ENCODE measurements around the gene COL6A3.

The COL6A3 gene

GRCh38 chr2:237441605-237442274, 27.8 kb upstream of the COL6A3 start:
- DNase-seq (ENCODE audit: low read depth) = no peak

DNA sequence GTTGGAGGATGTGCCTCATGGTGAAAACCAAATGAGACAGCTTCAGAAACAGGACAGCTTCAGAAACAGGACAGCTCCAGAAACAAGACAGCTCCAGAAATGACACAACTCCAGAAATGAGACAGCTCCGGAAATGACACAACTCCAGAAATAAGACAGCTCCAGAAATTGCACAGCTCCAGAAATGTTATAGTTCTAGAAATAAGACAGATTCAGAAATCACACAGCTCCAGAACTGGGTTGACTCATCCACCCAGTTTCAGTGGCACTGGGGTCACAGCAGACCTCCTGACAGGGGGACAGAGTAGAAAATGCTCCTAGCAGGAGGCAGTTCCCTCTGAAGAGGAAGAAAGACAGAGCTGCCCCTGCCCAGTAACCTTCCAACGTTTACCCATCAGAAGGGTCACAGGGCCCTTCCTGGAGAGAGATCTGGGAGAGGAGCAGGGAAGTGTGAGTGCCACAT, 26.9 kb upstream of the COL6A3 start:
- no peak for DNase-seq (ENCODE audit: low read depth)

GRCh38 chr2:237438080-237438940, 24.3 kb upstream of the COL6A3 start:
- DNase-seq (ENCODE audit: low read depth) = no peak

GRCh38 chr2:237437566-237437965, 23.6 kb upstream of the COL6A3 start:
- DNase-seq (ENCODE audit: low read depth) = no peak

GRCh38 chr2:237435844-237436587, 22.1 kb upstream of the COL6A3 start:
- DNase-seq (ENCODE audit: low read depth) = no peak

DNA sequence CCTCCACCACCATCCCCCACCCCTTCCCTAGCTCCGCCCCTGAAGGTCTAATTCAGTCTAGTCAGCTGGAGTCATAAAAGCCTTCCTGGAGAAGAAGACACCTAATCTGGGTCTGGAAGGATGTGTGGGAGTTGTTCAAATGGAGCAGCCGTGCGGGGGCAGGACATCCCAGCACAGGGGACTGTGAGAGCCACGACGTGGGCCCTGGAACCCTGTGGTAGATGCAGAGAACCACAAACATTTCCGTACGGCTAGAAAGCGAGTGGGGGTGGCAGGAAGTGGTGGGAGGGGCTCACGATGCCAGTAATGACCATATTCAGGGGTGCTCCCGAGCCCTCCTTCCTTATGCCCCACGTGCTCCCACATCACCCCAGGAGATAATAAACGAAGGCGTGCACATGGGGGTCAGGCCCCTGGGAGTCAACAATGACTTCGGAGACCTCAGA, 20.9 kb upstream of the COL6A3 start:
- DNase-seq (ENCODE audit: low read depth) = peak; percentile 50

GRCh38 chr2:237433920-237434676, 20.1 kb upstream of the COL6A3 start:
- DNase-seq (ENCODE audit: low read depth) = no peak

GRCh38 chr2:237432484-237433092, 18.6 kb upstream of the COL6A3 start:
- DNase-seq (ENCODE audit: low read depth) = peak; percentile 59

GRCh38 chr2:237431837-237432236, 17.9 kb upstream of the COL6A3 start:
- no peak for DNase-seq (ENCODE audit: low read depth)

GRCh38 chr2:237431372-237431771, 17.4 kb upstream of the COL6A3 start:
- DNase-seq (ENCODE audit: low read depth) = no peak

GRCh38 chr2:237430861-237431260, 16.9 kb upstream of the COL6A3 start:
- no peak for DNase-seq (ENCODE audit: low read depth)

- no peak for DNase-seq (ENCODE audit: low read depth)
Measured at GRCh38 chr2:237429753-237430152, 15.8 kb upstream of the COL6A3 start.

DNA sequence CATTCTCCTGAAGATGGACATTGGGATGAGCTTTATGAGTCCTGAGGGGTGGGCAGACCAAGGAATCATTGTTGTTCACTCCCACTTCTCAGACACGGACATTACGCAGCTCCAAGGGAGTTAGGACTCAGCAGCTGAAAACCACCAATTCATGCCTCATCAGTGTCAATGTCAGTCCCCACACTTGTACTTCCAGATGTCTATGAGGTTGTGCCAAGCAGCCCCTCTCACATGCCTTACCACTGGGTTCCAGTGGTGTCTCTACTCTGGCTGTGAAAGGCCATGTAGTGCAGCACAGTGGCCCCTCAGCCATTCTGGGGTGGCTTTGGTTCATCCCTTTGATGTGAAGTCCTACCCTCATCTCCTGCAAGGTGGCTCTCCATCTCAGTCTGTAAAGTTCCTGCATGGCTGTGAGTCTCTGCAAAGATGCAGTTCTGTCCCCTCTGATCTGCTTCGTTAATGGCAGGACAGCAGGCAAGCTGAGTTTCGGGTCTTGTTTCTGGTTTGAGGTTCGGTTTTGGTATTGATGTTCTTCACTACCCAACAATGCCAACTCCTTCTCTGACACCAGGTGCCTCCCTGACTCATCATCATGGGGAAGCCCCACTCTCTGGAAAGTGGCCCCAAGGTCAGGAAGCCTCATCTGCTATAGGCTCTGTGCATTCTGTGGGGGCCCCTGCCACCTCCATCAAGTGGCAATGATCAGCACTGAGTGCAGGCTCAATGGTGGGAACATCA, 14.0 kb upstream of the COL6A3 start:
- peak; percentile 43 for DNase-seq (ENCODE audit: low read depth)

DNA sequence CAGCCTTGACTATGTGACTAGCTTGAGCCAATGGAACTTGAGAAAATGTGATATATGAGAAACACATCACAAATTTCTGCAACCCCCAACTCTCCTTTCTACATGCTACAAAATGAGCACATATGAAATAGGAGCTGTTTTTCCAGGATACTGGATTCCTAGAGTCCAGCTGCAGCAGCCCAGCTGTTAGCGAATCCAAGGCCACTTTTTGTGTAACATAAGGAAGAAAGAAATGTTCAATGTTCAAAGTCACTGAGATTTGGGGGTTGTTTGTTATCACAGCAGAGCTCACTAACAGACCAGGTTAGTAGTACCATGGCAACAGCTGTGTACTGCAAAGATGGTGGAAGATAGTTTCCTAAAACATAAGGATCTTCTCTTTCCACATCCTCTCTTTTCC, 12.6 kb upstream of the COL6A3 start:
- no peak for DNase-seq (ENCODE audit: low read depth)

GRCh38 chr2:237425320-237425719, 11.4 kb upstream of the COL6A3 start:
- DNase-seq (ENCODE audit: low read depth) = no peak

GRCh38 chr2:237424544-237424943, 10.6 kb upstream of the COL6A3 start:
- DNase-seq (ENCODE audit: low read depth) = no peak

- no peak for DNase-seq (ENCODE audit: low read depth)
Measured at GRCh38 chr2:237423891-237424290, 9.9 kb upstream of the COL6A3 start.

DNA sequence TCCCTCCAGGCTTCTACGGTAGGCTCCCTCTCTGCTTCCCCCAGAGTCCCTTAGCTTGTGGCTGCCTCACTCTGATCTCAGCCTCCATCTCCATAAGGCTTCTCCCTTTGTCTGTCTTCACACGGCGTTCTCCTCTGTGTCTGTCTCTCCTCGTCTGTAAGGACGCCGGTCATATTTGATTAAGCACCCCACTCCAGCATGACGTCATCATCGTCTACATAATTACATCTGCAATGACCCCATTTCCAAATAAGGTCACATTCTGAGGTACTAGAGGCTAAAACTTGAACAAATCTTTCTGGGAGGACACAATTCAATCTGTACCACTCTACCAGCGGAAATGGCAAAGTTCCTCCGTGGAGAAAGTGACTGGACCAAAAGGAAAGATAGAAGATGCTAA, 8.3 kb upstream of the COL6A3 start:
- no peak for DNase-seq (ENCODE audit: low read depth)

GRCh38 chr2:237421542-237422116, 7.7 kb upstream of the COL6A3 start:
- DNase-seq (ENCODE audit: low read depth) = peak; percentile 52

DNA sequence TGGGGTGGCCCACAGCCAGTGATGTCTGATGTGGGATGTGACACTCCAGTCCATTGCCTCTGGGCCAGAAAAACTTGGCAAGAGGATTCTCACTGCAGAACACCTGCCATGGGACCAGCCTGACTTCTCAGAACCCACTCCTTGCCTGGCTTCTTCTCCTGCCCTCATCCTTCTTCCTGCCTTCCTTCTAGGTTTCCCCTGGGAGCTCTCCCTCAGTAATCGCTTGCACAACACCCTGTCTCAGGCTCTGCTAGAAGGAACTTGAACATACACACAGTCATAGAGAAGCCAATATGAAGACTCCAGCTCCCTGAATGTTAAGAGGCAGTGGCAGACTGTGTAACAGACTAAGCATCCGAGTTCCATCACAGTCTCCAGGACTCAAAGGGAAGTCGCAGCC, 4.3 kb upstream of the COL6A3 start:
- no peak for DNase-seq (ENCODE audit: low read depth)

Data from T-helper 22 cell (primary cell).